H9 (cell line): Measurements from ENCODE around the gene ALKBH2. TPM values are rescaled to one million over a fixed set of nuclear protein-coding genes. Genes with fewer than 3 reads are reported as not detected.

ENCODE experiments used
- DNase-seq: peaks from one replicate; pipeline ENCODE4 v3.0.0-alpha.2; 2017
- H2AFZ ChIP-seq: one replicate; pipeline ENCODE4 v1.6.1; 2013; ENCODE audit warnings: mild to moderate bottlenecking, low read length, control low read depth, moderate library complexity
- H2AK5ac ChIP-seq: 2 replicates; pipeline ENCODE4 v1.6.1; 2013; ENCODE audit warnings: low read length, control low read depth, mixed read lengths; ENCODE audit not compliant: insufficient read length
- H2BK120ac ChIP-seq: one replicate; pipeline ENCODE4 v1.6.1; 2013; ENCODE audit warnings: low read depth, mild to moderate bottlenecking, low read length, control low read depth, inconsistent platforms; ENCODE audit not compliant: poor library complexity, severe bottlenecking
- H2BK12ac ChIP-seq: 2 replicates; pipeline ENCODE4 v1.6.1; 2013; ENCODE audit warnings: low read length, control low read depth, mixed read lengths, low read depth; ENCODE audit not compliant: insufficient read length
- H2BK15ac ChIP-seq: 2 replicates; pipeline ENCODE4 v1.6.1; 2013; ENCODE audit warnings: low read depth, low read length, control low read depth
- H2BK20ac ChIP-seq: one replicate; pipeline ENCODE4 v1.6.1; 2013; ENCODE audit warnings: low read depth, mild to moderate bottlenecking, low read length, control low read depth, inconsistent platforms; ENCODE audit not compliant: poor library complexity, severe bottlenecking
- H2BK5ac ChIP-seq: 2 replicates; pipeline ENCODE4 v1.6.1; 2013; ENCODE audit warnings: low read length, control low read depth, mixed read lengths; ENCODE audit not compliant: insufficient read length
- H3K14ac ChIP-seq: 2 replicates; pipeline ENCODE4 v1.6.1; 2013; ENCODE audit warnings: low read length, control low read depth; ENCODE audit not compliant: insufficient read depth
- H3K18ac ChIP-seq: 2 replicates; pipeline ENCODE4 v1.6.1; 2013; ENCODE audit warnings: low read depth, mild to moderate bottlenecking, mixed read lengths, low read length, control low read depth; ENCODE audit not compliant: insufficient read length
- H3K23ac ChIP-seq: 2 replicates; pipeline ENCODE4 v1.6.1; 2013; ENCODE audit warnings: low read length, control low read depth, mixed read lengths, low read depth; ENCODE audit not compliant: insufficient read length
- H3K23me2 ChIP-seq: 2 replicates; pipeline ENCODE4 v1.6.1; 2013; ENCODE audit warnings: low read depth, mild to moderate bottlenecking, mixed read lengths, low read length, control low read depth; ENCODE audit not compliant: insufficient read length, poor library complexity, severe bottlenecking
- H3K27ac ChIP-seq: 2 replicates; pipeline ENCODE4 v1.5.1; 2013; ENCODE audit warnings: low read length, control low read depth, mixed read lengths, low read depth; ENCODE audit not compliant: insufficient read length
- H3K27me3 ChIP-seq: 2 replicates; pipeline ENCODE4 v1.6.1; 2013; ENCODE audit warnings: low read length, control low read depth, inconsistent platforms; ENCODE audit not compliant: insufficient read depth
- H3K4ac ChIP-seq: 2 replicates; pipeline ENCODE4 v1.6.1; 2013; ENCODE audit warnings: low read depth, mild to moderate bottlenecking, control low read depth, inconsistent platforms, low read length, moderate library complexity
- H3K4me1 ChIP-seq: 2 replicates; pipeline ENCODE4 v1.6.1; 2013; ENCODE audit warnings: low read length, control low read depth, inconsistent platforms; ENCODE audit not compliant: insufficient read depth
- H3K4me2 ChIP-seq: 2 replicates; pipeline ENCODE4 v1.6.1; 2013; ENCODE audit warnings: low read length, control low read depth, mixed read lengths; ENCODE audit not compliant: insufficient read length, insufficient read depth
- H3K56ac ChIP-seq: 2 replicates; pipeline ENCODE4 v1.6.1; 2013; ENCODE audit warnings: low read depth, mild to moderate bottlenecking, mixed read lengths, low read length, control low read depth; ENCODE audit not compliant: insufficient read length
- H3K79me1 ChIP-seq: 2 replicates; pipeline ENCODE4 v1.6.1; 2013; ENCODE audit warnings: low read depth, mild to moderate bottlenecking, moderate library complexity, low read length, control low read depth, inconsistent platforms; ENCODE audit not compliant: insufficient read depth, poor library complexity, severe bottlenecking
- H3K79me2 ChIP-seq: 2 replicates; pipeline ENCODE4 v1.6.1; 2013; ENCODE audit warnings: low read length, control low read depth, inconsistent platforms; ENCODE audit not compliant: insufficient read depth
- H3K9ac ChIP-seq: 2 replicates; pipeline ENCODE4 v1.6.1; 2013; ENCODE audit warnings: low read length, control low read depth, mixed read lengths; ENCODE audit not compliant: insufficient read length; ENCODE audit errors: extremely low read depth
- H3K9me3 ChIP-seq: one replicate; pipeline ENCODE4 v1.6.1; 2013; ENCODE audit warnings: low read depth, low read length, inconsistent platforms; ENCODE audit not compliant: control insufficient read depth
- H3T11ph ChIP-seq: one replicate; pipeline ENCODE4 v1.6.1; 2013; ENCODE audit warnings: mild to moderate bottlenecking, low read length, control low read depth, inconsistent platforms
- H4K20me1 ChIP-seq: one replicate; pipeline ENCODE4 v1.6.1; 2013; ENCODE audit not compliant: control insufficient read depth, insufficient read length, insufficient read depth
- H4K5ac ChIP-seq: 2 replicates; pipeline ENCODE4 v1.6.1; 2013; ENCODE audit warnings: low read depth, mild to moderate bottlenecking, mixed read lengths, low read length, control low read depth; ENCODE audit not compliant: insufficient read length
- H4K8ac ChIP-seq: replicated peaks from 2 replicates; pipeline ENCODE4 v1.6.1; 2013; ENCODE audit warnings: low read length, control low read depth, mixed read lengths, low read depth; ENCODE audit not compliant: insufficient read length
- H4K91ac ChIP-seq: 2 replicates; pipeline ENCODE4 v1.6.1; 2013; ENCODE audit warnings: low read depth, mild to moderate bottlenecking, moderate library complexity, mixed read lengths, low read length, control low read depth; ENCODE audit not compliant: insufficient read length
- H3K27ac Mint-ChIP-seq, 3 experiments: 2 replicates in 2 of 3; 3 replicates in 1 of 3; pipeline ENCODE4 v1.8.0; 2020 to 2021; ENCODE audit warnings: mixed read lengths in 3 of 3, mild to moderate bottlenecking in 1 of 3, moderate library complexity in 1 of 3
- H3K27me3 Mint-ChIP-seq: 2 replicates; pipeline ENCODE4 v1.8.0; 2021; ENCODE audit warnings: low read depth, mild to moderate bottlenecking, moderate library complexity, mixed read lengths
- H3K36me3 Mint-ChIP-seq, 3 experiments: 2 replicates in 2 of 3; 3 replicates in 1 of 3; pipeline ENCODE4 v1.8.0; 2020 to 2021; ENCODE audit warnings: low read depth in 3 of 3, mixed read lengths in 3 of 3; ENCODE audit not compliant: insufficient read depth in 1 of 3
- H3K4me1 Mint-ChIP-seq, 2 experiments: 2 replicates each; pipeline ENCODE4 v1.8.0; 2020; ENCODE audit warnings: mixed read lengths in 2 of 2
- H3K4me3 Mint-ChIP-seq, 2 experiments: 2 replicates in 1 of 2; 3 replicates in 1 of 2; pipeline ENCODE4 v1.8.0; 2020 to 2021; ENCODE audit warnings: mild to moderate bottlenecking in 2 of 2, mixed read lengths in 2 of 2, moderate library complexity in 1 of 2
- H3K9me3 Mint-ChIP-seq, 2 experiments: 2 replicates in 1 of 2; 3 replicates in 1 of 2; pipeline ENCODE4 v1.8.0; 2020; ENCODE audit warnings: mild to moderate bottlenecking in 2 of 2, mixed read lengths in 2 of 2, moderate library complexity in 1 of 2
- WGBS: extraction: QIAGEN DNeasy Blood & Tissue Kit; methylation state at CpG from one replicate; pipeline ENCODE4 v1.1.7; 2013; ENCODE audit warnings: missing lambda C conversion rate, low lambda C conversion rate, mixed read lengths; ENCODE audit not compliant: insufficient read length; ENCODE audit errors: extremely low coverage; 5-methylcytosine and 5-hydroxymethylcytosine counted together
- total RNA-seq: library from RNA; stranded (reverse); gene quantifications from 2 replicates; pipeline ENCODE4 v1.2.1, GENCODE V29; 2021
- TF ChIP-seq, protein P1 (sequence below): fragments of 200-600 bp; sonication (generic); conservative IDR thresholded peaks from 3 replicates; pipeline ENCODE4 v1.8.0; 2021; ENCODE audit warnings: antibody characterized with exemption, mild to moderate bottlenecking

ALKBH2 gene
- total RNA-seq, 1 experiment from 2014 or later, result 24.4 TPM

GRCh38 chr12:109085590-109085989 is 7.7 kb downstream of the ALKBH2 start:
- Histone ChIP-seq H4K8ac (no peak overlapping the region), H2BK120ac (no peak overlapping the region), H3K18ac (no peak overlapping the region), H3K23ac (no peak overlapping the region), H3K9ac (no peak overlapping the region), H2AFZ (no peak overlapping the region), H2BK5ac (no peak overlapping the region), H3K79me2 (no peaks in the 10 kb centered on the region), H3K23me2 (no peaks in the 10 kb centered on the region), H3K79me1 (no peaks in the 10 kb centered on the region), H3K14ac (no peak overlapping the region), H2BK20ac (no peak overlapping the region), H4K91ac (no peak overlapping the region), H4K20me1 (no peaks in the 10 kb centered on the region), H3K4ac (no peak overlapping the region), H2BK12ac (no peak overlapping the region), H3K27me3 (no peaks in the 10 kb centered on the region), H4K5ac (no peak overlapping the region), H3K9me3 (no peaks in the 10 kb centered on the region), H3K27ac (no peak overlapping the region), H2BK15ac (no peak overlapping the region), H3K56ac (no peak overlapping the region), H2AK5ac (no peak overlapping the region), H3T11ph (no peak overlapping the region), H3K4me1 (no peaks in the 10 kb centered on the region), H3K4me2 (no peak overlapping the region)
- Mint-ChIP-seq H3K27ac (no peak overlapping the region), H3K27me3 (no peaks in the 10 kb centered on the region), H3K36me3 (peaks cover 8 to 45% (median 41%) of the 10 kb centered on the region in 3 experiments; a peak in 6 of 7 replicates), H3K4me1 (no peaks in the 10 kb centered on the region), H3K9me3 (no peaks in the 10 kb centered on the region), H3K4me3 (no peak overlapping the region)
- no CpG with 5 or more reads among the region's 11 CpGs for WGBS
- TF ChIP-seq, protein P1, sequence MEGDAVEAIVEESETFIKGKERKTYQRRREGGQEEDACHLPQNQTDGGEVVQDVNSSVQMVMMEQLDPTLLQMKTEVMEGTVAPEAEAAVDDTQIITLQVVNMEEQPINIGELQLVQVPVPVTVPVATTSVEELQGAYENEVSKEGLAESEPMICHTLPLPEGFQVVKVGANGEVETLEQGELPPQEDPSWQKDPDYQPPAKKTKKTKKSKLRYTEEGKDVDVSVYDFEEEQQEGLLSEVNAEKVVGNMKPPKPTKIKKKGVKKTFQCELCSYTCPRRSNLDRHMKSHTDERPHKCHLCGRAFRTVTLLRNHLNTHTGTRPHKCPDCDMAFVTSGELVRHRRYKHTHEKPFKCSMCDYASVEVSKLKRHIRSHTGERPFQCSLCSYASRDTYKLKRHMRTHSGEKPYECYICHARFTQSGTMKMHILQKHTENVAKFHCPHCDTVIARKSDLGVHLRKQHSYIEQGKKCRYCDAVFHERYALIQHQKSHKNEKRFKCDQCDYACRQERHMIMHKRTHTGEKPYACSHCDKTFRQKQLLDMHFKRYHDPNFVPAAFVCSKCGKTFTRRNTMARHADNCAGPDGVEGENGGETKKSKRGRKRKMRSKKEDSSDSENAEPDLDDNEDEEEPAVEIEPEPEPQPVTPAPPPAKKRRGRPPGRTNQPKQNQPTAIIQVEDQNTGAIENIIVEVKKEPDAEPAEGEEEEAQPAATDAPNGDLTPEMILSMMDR, result no peak
- no peak for DNase-seq
